Dedifferentiated amniotic fluid mesenchymal stem cell (primary cell): ENCODE results near the gene MMP20.
"Not testable (repeated sequence)": the region's sequence is repeated elsewhere in the genome, so short reads cannot be mapped to it uniquely, and the experiment has no call there.

Experiments
- DNase-seq: peaks from one replicate; pipeline ENCODE4 v3.0.0-alpha.2; 2016; ENCODE audit errors: extremely low spot score

The MMP20 gene, protein sequence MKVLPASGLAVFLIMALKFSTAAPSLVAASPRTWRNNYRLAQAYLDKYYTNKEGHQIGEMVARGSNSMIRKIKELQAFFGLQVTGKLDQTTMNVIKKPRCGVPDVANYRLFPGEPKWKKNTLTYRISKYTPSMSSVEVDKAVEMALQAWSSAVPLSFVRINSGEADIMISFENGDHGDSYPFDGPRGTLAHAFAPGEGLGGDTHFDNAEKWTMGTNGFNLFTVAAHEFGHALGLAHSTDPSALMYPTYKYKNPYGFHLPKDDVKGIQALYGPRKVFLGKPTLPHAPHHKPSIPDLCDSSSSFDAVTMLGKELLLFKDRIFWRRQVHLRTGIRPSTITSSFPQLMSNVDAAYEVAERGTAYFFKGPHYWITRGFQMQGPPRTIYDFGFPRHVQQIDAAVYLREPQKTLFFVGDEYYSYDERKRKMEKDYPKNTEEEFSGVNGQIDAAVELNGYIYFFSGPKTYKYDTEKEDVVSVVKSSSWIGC

DNA sequence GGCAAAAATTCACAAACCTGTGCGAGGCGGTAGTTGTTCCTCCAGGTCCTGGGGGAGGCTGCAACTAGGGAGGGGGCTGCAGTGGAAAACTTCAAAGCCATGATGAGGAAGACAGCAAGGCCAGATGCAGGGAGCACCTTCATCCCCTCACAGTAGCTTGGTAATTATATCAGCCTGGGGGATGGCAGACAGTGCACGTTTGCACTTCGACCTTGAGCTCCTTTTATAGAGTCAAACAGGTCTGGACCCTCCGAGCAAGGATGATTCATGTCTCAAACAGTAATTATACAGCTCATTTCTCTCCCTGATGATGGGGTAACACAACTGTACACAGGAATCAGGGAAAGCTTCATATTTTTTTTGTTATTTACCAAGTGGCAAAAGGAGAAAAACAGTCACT is at the start of gene MMP20:
Gene MMP20, minus strand, starts transcription at position 156 of the 400 bp plus-strand sequence. Its CDS starts 13 bp downstream, at position 143.
- no peak for DNase-seq

DNA sequence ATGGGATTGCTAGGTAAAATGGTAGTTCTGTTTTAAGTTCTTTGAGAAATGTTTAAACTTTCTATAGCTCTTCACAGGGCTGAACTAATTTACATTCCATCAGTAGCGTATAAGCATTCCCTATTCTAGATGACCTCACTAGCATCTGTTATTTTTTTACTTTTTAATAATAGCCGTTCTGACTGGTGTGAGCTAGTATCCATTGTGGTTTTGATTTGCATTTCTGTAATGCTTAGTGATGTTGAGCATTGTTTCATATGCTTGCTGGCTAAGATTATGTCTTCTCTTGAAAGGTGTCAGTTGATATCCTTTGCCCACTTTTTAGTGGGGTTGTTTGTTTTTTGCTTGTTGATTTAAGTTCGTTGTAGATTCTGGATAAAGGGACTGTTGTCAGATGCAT is 44.5 kb upstream of the MMP20 start:
- DNase-seq: no peak

DNA sequence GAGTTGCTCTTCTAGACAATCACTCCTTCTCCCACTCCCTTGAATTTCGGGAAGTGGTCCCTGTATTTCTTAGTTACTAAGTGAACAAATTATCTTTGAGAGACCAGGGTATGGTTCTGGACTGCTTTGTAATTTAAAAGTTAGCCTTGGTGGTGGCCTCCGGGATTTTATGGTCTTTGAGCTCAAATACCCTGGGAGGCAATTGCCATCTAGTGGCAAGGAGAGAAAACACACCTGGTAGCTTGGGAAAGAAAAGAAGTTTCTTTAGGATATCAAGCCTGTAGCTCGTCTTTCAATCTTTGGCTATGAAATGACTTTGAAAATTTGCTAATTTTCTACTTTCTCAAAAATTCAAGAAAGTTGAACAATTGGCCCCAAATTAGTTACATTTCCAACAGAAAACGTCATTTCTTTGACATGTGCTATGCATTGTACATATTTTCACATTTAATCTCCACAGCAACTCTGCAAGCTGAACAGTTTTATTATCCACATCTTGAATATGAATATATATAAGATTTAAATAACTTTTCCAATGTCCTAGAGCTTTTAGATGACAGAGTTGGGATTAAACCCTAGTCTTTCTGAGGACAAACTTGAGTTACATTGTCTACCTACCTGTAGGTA is 41.3 kb upstream of the MMP20 start:
- peak; percentile 60 for DNase-seq

DNA sequence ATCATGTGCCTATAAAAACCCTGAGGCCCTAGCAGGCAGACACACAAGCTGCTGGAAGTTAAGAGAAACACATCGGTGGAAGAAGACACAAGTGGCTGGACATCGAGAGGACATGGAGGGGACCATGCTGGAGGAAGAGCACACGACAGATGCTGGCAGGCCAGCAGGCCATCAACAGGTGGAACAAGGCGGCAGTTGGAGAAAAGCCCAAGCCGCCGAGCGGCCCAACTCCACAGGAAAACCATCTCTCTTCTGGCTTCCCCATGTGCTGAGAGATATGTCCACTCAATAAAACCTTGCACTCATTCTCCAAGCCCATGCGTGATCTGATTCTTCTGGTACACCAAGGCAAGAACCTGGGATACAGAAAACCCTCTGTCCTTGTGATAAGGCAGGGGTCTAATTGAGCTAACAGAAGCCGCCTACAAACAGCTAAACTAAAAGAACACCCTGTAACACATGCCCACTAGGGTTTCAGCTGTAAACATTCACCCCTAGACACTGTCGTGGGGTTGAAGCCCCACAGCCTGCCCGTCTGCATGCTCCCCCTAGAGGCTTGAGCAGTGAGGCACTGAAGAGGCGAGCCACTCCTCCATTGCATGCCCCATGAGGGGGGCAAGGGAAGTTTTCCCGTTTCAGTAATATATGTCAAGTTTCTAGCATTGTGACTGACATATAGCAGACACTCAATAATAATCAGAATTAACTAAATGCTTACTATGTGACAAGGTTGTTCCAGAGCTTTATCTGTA is 39.0 kb upstream of the MMP20 start:
- DNase-seq: no peak

DNA sequence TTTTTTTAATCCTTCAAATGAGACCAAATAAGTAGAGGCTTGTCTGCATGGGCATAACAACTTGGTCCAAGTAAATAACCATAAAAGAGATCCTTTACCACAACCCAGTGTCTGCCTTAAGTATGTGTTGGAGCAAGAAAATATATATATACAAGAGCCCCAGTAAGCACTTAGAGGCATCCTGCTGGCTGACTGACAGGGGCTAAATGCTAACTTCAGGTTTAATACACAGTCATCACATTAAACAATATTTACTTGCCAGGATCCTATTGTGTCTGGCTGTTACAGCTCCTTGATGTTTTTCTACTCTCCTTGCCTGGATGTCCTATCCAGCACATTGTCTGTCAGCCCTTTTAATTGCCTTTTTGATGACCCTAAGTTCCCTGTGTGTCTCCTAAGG is 37.5 kb upstream of the MMP20 start:
- no peak for DNase-seq

DNA sequence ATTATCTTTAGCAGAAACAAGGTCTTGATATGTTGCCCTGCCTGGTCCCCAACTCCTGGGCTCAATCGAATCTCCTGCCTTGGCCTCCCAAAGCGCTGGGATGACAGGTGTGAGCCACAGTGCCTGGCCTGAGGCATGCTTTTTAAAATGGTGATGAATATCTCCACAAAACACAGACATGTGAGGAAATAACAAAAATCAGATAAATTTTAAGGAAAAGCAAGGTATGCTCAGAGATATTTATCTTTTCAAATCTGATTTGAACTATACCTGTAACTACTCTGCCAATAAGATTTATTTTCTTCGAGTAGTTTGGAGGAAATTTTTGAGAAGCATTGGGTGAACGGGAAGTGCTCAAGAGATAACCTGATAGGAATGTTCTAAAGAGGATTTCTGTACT is 35.9 kb upstream of the MMP20 start:
- DNase-seq: no peak

DNA sequence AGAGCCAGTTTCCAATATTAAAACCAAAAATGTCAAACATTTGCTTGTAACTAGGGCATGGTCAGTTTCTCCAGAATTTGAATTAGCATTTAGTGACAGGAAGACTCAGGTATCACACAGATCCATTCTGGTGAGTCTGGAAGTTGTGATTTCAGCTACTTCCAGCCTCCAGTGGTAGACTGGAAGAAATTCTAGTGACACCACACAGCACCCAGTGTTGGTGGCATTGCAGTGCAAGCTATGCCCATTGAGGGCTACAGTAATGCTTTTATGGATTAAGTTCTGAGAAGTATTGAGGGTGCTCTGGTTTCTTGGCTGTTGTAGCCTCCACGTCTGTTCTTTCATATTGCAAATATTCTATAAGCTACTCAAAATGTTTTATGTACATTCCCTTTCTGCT is 31.4 kb upstream of the MMP20 start:
- no peak for DNase-seq

DNA sequence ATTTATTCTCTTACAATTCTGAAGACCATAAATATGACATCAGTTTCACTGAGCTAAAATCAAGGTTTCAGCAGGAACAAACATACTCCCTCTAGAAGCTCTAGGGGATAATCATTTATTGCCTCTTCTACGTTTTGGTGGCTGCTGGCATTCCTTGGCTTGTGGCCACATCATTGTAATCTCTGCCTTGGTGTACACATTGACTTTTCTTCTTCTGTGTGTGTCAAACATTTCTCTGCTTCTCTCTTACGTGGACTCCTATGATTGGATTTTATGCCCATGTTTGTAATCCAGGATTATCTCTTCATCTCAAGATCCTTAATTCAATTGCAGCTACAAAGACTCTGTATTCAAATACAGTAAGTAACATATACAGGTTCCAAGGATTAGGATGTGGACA is 30.4 kb upstream of the MMP20 start:
- DNase-seq: no peak

DNA sequence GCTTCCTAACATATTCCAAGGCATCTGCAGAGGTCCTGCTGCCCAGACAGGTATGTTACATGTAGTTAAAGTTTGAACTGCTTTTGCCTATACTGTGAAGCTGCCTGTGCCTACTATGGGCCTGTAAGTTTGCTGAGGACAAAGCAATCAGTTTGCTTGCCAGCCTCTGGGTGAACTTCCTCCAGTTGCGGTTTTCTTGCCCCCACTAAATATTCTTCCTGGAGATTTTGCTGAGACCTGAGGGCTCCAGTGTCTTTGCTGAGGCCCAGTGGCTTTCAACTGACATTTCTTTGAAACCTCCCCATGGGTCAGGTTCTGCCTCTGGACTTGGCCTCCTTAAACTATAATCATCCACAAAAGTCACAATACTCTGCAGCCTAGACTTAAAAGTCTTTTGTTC is 29.6 kb upstream of the MMP20 start:
- no peak for DNase-seq

DNA sequence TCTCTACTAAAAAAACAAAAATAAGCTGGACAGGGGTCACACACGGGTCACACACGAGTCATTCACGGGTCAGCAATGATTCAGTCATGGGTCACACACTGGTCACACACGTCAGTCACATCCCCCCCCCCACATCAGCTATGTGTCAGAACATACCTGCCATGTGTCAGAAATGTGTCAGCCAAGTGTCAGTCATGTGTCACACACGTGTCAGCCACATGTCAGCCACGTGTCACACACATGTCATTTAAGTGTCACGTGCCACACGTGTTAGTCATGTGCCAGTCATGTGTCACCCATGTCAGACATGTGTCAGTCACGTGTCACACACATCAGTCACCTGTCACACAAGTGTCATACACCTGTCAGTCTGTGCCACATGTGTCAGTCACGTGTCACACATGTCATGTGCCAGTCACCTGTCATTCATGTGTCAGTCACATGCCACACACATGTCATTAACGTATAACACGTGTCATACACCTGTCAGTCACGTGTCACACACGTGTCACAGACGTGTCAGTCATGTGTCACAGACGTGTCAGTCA is 28.7 kb upstream of the MMP20 start:
- no peak for DNase-seq

DNA sequence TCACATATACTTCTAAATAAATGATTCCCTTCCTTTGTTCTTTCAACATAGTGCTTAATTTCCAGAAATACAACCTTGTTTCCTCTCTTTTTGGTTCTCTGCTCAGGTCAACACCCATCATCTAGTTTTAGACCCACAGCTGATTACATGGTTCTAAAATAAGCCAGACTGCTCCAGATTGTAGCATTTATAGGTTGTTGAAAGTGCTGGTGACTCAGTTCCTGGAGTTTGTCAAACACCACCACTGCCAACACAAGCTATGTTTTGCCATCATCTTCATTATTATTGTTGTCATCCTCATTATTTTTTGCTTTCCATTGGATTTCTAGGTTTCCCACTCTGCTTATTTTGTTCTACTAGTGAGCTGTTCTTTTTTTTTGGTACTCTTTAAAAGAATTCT is 22.3 kb upstream of the MMP20 start:
- no peak for DNase-seq

DNA sequence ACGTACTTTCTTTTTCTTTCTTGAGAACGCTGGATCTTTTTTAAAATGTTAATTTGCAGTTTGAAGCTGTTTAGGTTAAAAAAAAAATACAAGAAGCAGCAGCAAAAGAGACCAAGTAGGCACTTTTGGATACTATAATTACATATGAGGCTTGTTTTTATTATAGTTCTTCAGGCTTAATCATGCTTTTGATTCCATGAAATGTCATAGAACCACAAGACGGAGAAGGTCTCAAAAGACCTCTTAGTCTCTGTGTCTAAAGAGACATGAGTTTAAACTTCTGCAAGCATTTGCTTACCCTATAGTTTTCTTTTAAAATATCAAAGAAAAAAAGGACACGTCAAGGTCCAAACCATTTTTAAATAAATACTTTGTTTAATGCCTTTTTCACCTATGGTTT is 18.8 kb upstream of the MMP20 start:
- DNase-seq: no peak

DNA sequence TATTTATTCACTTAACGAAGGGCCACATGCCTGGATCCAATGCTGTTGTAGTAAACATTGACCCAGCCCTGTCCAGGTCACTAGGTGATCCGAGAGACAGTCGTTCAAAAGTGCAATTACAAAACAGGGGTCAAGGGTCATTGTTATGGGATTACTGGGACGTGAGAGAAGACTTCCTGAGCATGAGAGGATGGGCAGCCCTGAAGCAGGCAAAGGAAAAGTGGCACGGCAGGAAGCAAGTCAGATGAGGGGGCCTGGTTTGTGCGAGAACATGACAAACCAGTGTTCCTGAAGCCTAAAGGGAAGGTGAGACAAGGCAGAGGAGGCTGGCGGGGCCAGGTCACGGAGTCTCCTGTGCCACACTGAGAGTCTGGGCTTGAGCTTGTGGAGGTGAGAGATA is 15.8 kb upstream of the MMP20 start:
- DNase-seq: no peak

DNA sequence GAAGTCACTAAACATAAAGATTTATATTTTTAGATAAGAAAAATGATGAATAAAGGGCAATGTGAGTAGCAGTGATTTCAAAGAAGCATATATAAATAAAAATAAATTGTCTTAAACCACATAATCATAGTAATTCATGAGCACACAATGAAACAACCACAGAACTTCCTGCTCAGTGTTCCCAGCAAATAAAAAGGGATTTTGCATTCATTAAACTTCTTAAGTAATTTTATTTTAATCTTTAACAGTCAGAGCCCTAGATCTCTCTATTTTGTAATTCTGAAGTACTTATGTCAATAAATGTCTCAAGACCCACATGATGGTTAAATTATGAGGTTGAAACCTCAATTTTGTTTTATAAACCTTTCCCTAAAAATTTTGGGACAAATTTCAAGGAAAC is 14.5 kb upstream of the MMP20 start:
- DNase-seq: no peak

DNA sequence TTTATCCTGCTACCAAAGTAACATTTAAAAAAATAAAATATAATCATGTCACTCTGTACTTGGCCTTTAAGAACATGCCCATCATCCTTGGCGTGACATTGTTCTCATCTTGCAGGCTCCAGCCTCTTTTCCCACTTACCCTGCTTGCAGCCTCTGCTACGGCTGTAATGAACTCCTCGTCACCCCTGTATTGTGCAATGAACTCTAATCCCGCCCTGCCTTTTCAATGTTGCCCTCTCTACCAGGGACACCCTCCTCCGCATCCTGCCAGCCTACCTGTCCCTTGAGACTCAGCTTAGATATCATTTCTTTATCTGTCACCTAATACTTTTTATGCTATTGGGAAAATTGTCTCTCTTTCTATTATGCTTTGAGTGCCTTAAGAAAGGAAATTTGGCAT is 12.6 kb upstream of the MMP20 start:
- no peak for DNase-seq

DNA sequence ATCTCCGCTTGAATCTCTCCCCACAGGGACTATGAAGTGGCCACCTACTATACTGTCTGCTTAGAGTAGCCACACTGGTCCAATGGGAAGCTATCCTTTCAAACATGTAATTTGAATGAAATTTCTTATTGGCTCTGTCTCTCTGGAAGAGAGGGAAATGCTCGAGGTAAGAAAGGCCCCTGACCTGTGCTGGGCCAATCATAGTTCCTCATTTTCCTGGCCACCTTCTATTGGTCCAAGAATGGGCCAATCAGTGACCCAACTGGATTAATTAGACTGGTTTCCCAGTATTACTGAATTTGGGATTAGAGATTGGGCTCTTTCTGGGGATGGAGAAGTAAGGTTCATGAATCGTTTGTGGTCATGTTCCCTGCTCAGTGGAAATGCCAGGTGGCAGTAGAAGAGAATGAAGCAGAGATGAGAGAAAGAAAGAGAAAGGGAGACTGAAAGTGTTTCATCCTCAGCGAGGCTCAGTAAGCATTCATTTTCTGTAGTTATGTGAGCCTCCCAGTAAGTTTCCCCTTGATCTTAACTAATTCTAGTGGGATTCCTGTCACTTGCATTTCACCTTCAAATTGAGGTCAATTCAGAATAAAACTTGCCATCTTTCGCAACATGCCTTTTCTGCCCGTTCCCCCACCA is 8.4 kb upstream of the MMP20 start:
- DNase-seq: no peak

DNA sequence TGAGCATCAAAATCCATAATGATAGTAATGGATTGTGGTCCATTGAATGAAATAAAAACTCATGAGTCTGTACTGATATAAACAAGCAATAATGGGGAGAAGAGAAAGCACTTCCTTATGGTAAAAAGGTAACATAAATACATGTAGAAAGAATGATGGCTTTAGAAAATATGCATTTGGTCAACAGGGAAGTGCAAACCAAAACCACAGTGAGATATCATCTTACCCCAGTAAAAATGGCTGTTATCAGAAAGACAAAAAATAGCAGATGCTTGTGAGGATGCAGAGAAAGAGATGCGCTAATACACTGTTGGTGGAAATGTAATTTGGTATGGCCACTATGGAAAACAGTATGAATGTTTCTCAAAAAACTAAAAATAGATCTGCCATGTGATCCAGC is 6.9 kb upstream of the MMP20 start:
- DNase-seq: no peak

DNA sequence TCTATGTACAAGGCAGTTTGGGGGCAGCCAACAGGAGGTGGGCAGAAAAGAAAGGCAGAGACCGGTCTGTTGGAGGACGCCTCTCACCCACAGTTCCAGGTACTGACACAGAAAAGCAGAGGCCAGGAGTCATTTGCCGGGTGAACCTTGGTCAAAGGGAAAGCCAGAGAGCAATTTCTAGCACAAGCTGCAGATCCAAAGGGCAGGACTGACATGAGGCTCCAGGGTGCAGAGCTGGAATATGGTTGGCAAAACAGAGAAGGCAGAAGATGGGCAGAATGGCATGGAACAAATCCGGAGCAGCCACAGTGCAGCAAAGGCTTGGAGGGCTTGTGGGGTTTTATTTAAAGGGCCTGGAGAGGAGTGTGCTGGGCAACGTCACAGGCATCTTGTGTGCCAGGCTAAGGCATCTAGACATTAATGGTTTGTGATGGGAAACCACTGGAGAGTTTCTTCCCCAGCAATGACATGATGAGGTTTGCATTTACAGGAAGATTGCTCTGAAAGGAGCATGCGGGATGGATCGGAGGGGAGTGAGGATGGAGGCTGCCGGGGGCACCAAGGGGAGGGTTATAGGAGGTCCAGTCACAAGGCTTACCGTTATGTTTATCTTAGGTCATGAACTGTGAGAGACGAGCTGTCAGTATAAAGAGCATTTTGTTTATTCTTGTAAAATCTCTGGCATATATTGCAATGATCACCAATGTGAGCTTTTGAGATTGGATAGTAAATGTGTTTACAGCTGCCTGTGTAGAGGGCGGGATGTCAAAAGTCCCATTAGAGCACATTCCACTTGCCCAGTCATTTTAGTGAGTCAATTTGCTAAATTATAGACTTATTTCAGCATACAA is 5.7 kb upstream of the MMP20 start:
- no peak for DNase-seq

DNA sequence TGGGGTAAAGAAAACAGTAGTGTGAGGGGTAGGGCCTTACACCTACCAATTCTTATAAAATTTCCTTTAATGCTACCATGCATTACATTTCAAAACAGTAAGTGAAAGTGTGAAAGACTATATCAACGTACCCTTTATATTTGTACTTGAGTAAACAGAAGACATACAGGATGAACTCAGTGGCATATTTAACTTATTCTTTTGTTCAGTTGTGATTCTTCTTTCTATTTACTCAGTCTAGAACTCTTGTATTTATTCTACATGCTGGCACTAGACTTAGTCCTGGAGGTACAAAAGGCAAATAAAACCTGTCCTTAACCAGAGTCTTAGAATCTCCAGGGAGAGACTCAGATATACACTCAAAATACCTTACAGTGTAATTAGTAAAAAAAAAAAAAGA is 4.8 kb upstream of the MMP20 start:
- DNase-seq: not testable (repeated sequence)

DNA sequence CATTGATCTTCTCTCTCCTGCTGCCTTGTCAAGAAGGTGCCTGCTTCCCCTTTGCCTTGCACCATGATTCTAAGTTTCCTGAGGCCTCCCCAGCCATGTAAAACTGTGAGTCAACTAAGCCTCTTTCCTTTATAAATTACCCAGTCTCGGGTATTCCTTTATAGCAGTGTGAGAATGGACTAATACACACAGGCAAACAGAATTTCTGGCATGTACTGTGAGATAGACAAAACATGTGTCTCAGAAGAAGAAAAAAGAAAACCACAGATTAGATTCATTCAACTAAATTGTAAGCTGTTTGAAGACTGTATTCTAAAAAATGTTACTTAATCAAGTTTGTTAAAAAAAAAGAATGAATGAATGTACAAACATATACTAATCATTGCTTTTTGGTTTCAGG is 1.5 kb upstream of the MMP20 start:
- DNase-seq: no peak

DNA sequence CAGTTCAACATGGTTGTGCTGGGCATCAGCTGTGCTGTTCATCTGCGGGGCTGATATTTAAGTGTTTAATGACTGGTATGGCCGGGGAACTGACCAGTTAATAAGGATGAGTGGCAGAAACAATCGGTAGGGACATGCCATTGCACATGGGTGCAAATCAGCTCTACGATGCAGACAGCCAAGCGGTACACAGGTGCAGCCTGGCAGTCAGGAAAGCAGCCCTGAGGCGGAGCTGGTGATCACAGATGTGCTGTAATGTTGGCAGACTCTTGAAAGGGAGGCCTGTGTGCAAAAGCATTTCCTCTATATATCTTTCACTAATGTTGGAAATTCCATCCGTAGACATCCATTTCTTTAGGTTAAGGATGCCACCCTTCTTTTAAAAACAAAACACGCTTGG is 1.1 kb downstream of the MMP20 start:
- no peak for DNase-seq
